Muscle layer of duodenum (tissue), 2 donors: ENCODE results near the gene ZDHHC1.
"Not testable (repeated sequence)": the region's sequence is repeated elsewhere in the genome, so short reads cannot be mapped to it uniquely, and the experiment has no call there.

Experiments
- H3K27ac ChIP-seq: one replicate; pipeline ENCODE4 v1.7.0; 2013; ENCODE audit warnings: mild to moderate bottlenecking, low read length
- H3K27me3 ChIP-seq: one replicate; pipeline ENCODE4 v1.7.0; 2013; ENCODE audit warnings: low read depth, mild to moderate bottlenecking, control low read depth, low read length
- H3K36me3 ChIP-seq, 2 donors: one replicate each; pipeline ENCODE4 v1.7.0; 2013; ENCODE audit warnings: low read length in 2 of 2, control low read depth in 1 of 2, mild to moderate bottlenecking in 1 of 2; ENCODE audit not compliant: insufficient read depth in 2 of 2, control insufficient read depth in 1 of 2
- H3K4me1 ChIP-seq, 2 donors: one replicate each; pipeline ENCODE4 v1.7.0; 2013; ENCODE audit warnings: low read length in 2 of 2, mild to moderate bottlenecking in 2 of 2, control low read depth in 1 of 2, moderate library complexity in 1 of 2; ENCODE audit not compliant: insufficient read depth in 2 of 2, control insufficient read depth in 1 of 2
- H3K4me3 ChIP-seq, 2 donors: one replicate each; pipeline ENCODE4 v1.7.0; 2013; ENCODE audit warnings: low read length in 2 of 2, low read depth in 1 of 2, mild to moderate bottlenecking in 1 of 2
- H3K9me3 ChIP-seq, 2 donors: one replicate each; pipeline ENCODE4 v1.7.0; 2013; ENCODE audit warnings: low read length in 2 of 2, control low read depth in 1 of 2, mild to moderate bottlenecking in 1 of 2; ENCODE audit not compliant: control insufficient read depth in 1 of 2
- donor health status: healthy.

The ZDHHC1 gene

GRCh38 chr16:67372664-67373063 is 43.6 kb downstream of the ZDHHC1 start:
- peaks cover 0 to 4% of the 10 kb centered on the region in 2 donors for H3K4me1 ChIP-seq
- no peak overlapping the region for H3K4me3 ChIP-seq
- H3K9me3 ChIP-seq = no peaks in the 10 kb centered on the region
- no peaks in the 10 kb centered on the region for H3K27me3 ChIP-seq
- no peak overlapping the region for H3K27ac ChIP-seq
- H3K36me3 ChIP-seq = no peaks in the 10 kb centered on the region

- H3K36me3 ChIP-seq = no peaks in the 10 kb centered on the region
- peaks cover 0 to 4% of the 10 kb centered on the region in 2 donors for H3K4me1 ChIP-seq
- H3K27me3 ChIP-seq = no peaks in the 10 kb centered on the region
- no peak overlapping the region for H3K4me3 ChIP-seq
- no peak overlapping the region for H3K27ac ChIP-seq
- H3K9me3 ChIP-seq = no peaks in the 10 kb centered on the region
Measured at GRCh38 chr16:67370661-67371060, 45.6 kb downstream of the ZDHHC1 start.

GRCh38 chr16:67364600-67365235 is 51.6 kb downstream of the ZDHHC1 start:
- Histone ChIP-seq H3K27ac (peak overlapping the region; percentile 27), H3K36me3 (no peaks in the 10 kb centered on the region), H3K9me3 (no peaks in the 10 kb centered on the region), H3K4me3 (no peak overlapping the region), H3K4me1 (no peaks in the 10 kb centered on the region), H3K27me3 (no peaks in the 10 kb centered on the region)

GRCh38 chr16:67361038-67361437 is 55.2 kb downstream of the ZDHHC1 start:
- H3K4me1 ChIP-seq = no peaks in the 10 kb centered on the region
- no peaks in the 10 kb centered on the region for H3K9me3 ChIP-seq
- H3K27ac ChIP-seq = no peak overlapping the region
- H3K4me3 ChIP-seq = no peak overlapping the region
- H3K36me3 ChIP-seq = no peaks in the 10 kb centered on the region
- no peaks in the 10 kb centered on the region for H3K27me3 ChIP-seq

DNA sequence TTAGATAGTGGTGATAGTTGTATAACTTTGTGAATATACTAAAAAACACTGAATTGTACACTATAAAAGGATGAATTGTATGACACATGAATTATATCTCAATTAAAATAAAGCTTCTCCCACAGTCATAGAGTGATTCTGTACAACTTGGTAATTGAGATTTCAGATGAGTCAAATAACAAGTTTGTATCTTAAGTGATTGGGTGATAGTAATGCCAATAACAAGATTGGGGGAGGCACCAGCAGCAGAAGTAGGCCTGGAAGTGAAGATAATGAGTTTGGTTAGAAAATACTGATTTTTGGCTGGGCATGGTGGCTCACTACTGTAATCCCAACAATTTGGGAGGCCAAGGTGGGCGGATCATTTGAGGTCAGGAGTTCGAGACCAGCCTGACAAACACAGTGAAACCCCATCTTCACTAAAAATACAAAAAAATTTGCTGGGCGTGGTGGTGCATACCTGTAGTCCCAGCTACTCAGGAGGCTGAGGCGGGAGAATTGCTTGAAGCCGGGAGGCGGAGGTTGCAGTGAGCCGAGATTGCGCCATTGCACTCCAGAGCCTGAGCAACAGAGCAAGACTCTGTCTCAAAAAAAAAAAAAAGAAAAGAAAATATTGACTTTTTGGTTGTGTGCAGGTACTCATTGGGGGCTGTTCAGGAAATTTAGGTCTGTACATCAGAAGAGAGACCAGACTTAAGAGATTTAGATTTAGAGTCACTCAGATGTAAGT is 56.6 kb downstream of the ZDHHC1 start:
- H3K27me3 ChIP-seq, H3K4me3 ChIP-seq, H3K36me3 ChIP-seq, H3K4me1 ChIP-seq, H3K9me3 ChIP-seq, H3K27ac ChIP-seq: not testable (repeated sequence)

DNA sequence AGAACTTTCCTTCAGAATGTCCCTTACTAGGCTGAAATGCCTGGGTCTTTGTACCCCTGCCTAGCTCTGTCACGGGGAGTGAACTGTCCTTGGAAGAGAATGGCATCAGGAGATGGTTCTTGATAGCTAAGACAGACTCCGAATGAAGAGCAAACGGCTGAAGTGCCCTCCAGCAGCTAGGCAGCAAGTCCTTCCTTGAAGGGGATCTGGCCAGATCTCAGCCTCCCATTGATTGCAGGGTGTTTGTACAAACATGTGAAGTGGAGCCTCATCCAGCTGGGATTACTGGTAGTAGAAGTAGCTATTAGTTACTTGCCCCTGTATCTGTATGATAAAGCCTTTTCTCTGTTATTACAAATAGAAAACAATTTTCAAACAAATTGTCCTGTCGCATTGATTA is 58.7 kb downstream of the ZDHHC1 start:
- Histone ChIP-seq H3K4me1 (no peaks in the 10 kb centered on the region), H3K27me3 (no peaks in the 10 kb centered on the region), H3K27ac (no peak overlapping the region), H3K36me3 (no peaks in the 10 kb centered on the region), H3K4me3 (no peak overlapping the region), H3K9me3 (no peaks in the 10 kb centered on the region)

- Histone ChIP-seq H3K4me1 (no peaks in the 10 kb centered on the region), H3K36me3 (no peaks in the 10 kb centered on the region), H3K4me3 (no peak overlapping the region), H3K27me3 (no peaks in the 10 kb centered on the region), H3K27ac (no peak overlapping the region), H3K9me3 (no peaks in the 10 kb centered on the region)
Measured at GRCh38 chr16:67356396-67356795, 59.9 kb downstream of the ZDHHC1 start.

DNA sequence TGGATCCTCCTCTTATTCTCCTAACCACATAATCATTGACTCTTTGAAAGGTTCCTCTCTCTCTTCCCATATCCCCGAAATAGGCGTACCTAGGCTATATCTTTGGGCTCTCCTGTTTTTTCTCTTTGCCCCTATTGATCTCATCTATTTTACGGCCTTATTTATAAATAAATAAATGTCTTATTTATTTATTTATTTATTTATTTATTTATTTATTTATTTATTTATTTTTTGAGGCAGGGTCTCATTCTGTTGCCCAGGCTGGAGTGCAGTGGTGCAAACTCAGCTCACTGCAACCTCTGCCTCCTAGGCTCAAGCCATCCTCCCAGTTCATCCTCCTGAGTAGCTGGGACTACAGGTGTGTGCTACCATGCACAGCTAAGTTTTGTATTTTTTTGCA is 63.8 kb downstream of the ZDHHC1 start:
- not testable (repeated sequence) for H3K36me3 ChIP-seq, H3K4me1 ChIP-seq, H3K9me3 ChIP-seq, H3K27me3 ChIP-seq, H3K4me3 ChIP-seq, H3K27ac ChIP-seq

- H3K9me3 ChIP-seq = no peaks in the 10 kb centered on the region
- H3K4me3 ChIP-seq = no peak overlapping the region
- H3K36me3 ChIP-seq = no peaks in the 10 kb centered on the region
- no peaks in the 10 kb centered on the region for H3K27me3 ChIP-seq
- H3K4me1 ChIP-seq = no peaks in the 10 kb centered on the region
- no peak overlapping the region for H3K27ac ChIP-seq
Measured at GRCh38 chr16:67350324-67350723, 66.0 kb downstream of the ZDHHC1 start.

GRCh38 chr16:67349172-67349571 is 67.1 kb downstream of the ZDHHC1 start:
- no peaks in the 10 kb centered on the region for H3K9me3 ChIP-seq
- no peak overlapping the region for H3K4me3 ChIP-seq
- no peaks in the 10 kb centered on the region for H3K27me3 ChIP-seq
- no peaks in the 10 kb centered on the region for H3K36me3 ChIP-seq
- no peak overlapping the region for H3K27ac ChIP-seq
- no peaks in the 10 kb centered on the region for H3K4me1 ChIP-seq

GRCh38 chr16:67346341-67346740 is 69.9 kb downstream of the ZDHHC1 start:
- Histone ChIP-seq H3K27me3 (no peaks in the 10 kb centered on the region), H3K4me3 (no peak overlapping the region), H3K27ac (no peak overlapping the region), H3K9me3 (no peaks in the 10 kb centered on the region), H3K36me3 (no peaks in the 10 kb centered on the region), H3K4me1 (no peaks in the 10 kb centered on the region)

DNA sequence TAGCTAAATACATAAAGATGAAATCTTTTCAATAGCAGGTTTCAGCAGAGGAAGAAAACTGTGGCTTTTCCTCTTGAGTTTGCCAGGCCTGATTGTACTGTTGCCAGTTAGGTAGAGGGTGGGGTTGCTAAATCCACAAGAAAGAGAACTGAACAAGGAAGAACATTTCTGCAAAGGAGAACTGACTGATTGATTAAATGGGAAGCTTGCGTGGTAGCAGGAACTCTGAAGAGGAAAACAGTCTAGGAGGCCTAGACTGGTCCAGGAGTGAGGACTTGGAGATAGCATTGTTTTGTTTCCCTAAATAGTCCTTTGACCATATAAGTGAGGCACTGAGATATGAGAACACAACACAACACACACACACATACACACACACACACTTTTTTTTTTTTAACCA is 70.9 kb downstream of the ZDHHC1 start:
- Histone ChIP-seq H3K27ac (no peak overlapping the region), H3K9me3 (no peaks in the 10 kb centered on the region), H3K4me1 (no peaks in the 10 kb centered on the region), H3K36me3 (no peaks in the 10 kb centered on the region), H3K27me3 (no peaks in the 10 kb centered on the region), H3K4me3 (no peak overlapping the region)
